GM18526 (cell line): Measurements from ENCODE around the gene NFATC1.

Source experiments
- POLR2A ChIP-seq: IDR thresholded peaks from 3 replicates; pipeline ENCODE4 v1.6.1; 2011; ENCODE audit not compliant: insufficient read length; ENCODE audit errors: extremely low read depth

The NFATC1 gene

DNA sequence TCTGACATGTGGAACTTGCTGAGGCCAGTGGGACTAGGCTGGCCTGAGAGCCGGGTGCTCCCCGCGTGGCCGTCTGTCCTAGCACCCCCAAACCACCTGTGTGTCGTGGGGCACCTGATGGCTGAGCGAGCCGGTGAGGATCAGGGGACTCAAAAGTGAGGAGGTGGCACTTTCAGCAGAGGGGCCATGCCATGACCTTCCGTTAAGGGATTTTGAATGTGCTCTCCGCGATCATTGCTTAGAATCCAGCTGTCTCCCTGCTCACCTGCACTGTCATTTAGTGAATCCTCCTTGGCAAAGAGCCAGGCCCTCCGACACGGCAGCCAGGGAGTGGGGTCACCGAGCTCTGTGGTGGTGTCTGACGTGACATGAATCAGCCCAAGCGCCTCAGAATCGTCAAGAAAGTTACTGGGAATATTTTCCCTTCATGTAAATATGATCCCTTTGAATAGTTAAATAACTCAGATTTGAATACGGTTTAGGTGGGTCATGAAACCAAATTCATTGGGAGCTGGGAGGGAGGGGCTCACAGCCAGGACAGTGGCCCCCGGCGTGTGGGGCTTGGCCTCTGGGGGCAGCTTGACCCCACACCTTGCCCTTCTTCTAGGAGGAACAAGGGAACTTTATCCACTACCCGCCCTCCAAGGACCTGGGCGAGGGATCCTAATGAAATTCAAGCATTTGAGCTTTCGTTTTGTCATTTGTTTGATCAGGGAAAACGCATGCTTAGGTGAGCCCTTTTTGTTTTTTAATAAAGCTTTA, 9.5 kb downstream of the NFATC1 start:
- TF ChIP-seq POLR2A = no peak

- TF ChIP-seq POLR2A = no peak
Measured at GRCh38 chr18:79405781-79406575, 10.2 kb downstream of the NFATC1 start.

DNA sequence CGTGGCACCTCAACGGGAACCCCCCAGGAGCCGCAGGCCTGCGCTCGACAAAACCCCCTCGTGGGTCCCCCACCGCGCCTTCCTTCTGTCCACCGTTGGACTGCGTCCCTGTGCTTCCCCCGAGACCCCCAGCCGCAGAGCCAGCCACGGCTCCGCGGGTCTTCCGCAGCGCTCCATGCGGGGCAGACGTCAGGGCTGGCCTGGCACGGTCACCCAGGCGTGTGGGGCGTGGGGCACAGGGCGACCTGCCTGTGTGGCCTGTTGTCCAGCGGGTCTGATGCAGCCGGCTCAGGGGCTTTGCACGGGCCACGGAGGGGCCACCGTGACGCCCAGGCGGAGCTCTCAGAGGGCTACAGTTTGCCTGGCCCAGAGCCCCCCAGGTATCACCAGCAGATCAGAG, 11.0 kb downstream of the NFATC1 start:
- no peak for TF ChIP-seq POLR2A

GRCh38 chr18:79409313-79409712, 13.6 kb downstream of the NFATC1 start:
- TF ChIP-seq POLR2A = no peak

DNA sequence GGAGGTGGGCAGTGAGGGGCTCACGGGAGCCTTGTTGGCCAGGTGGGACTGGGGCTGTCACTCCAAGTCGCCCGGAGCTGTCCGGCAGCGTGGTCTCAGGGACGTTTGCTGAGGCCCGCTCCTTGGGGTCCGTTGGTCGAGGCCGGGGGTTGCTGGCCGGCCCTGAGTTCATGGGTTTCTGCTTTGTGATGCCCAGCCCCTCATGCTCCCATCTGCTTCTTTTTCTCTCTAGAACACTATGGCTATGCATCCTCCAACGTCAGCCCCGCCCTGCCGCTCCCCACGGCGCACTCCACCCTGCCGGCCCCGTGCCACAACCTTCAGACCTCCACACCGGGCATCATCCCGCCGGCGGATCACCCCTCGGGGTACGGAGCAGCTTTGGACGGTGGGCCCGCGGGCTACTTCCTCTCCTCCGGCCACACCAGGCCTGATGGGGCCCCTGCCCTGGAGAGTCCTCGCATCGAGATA, 14.5 kb downstream of the NFATC1 start:
- TF ChIP-seq POLR2A = no peak

GRCh38 chr18:79410731-79411613, 15.2 kb downstream of the NFATC1 start:
- no peak for TF ChIP-seq POLR2A

GRCh38 chr18:79411614-79412526, 16.1 kb downstream of the NFATC1 start:
- no peak for TF ChIP-seq POLR2A

GRCh38 chr18:79413025-79413424, 17.3 kb downstream of the NFATC1 start:
- no peak for TF ChIP-seq POLR2A

DNA sequence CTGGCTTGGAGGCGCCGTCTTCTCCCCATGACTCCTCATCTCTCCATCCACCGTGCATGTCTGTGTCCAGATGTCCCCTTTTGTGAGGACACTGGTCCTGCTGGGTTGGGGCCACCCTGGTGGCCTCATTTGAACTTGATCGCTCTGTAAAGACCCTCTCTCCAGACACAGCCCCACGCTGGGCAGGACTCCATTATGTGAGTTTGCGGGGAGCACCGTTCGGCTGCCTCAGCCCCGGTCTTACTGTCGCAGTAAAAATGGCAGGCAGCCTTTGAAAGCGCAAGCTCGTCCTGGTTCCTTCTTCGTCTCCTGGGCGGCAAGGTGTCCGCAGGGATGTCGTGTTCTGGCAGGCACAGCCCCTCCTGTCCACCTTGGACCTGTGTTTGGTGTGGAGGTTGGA, 17.7 kb downstream of the NFATC1 start:
- TF ChIP-seq POLR2A = no peak

DNA sequence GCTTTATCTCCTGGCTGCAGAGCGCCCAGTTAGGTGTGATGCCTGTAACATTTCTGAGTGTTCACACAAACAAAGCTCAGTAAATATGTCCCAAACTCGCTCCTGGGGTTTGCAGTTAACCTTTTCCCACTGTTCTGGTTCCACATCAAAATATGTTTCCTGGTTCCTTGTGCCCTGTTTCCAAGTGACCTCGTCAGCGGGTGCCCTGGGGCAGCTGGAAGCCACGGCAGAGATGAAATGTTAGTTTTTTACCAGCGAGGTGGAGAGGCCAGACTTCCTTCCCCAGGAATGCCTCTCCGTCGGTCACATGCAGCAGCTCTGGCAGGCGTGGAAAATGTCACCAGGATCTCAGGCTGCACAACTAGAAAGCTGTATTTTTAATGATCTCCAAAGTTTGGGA, 18.2 kb downstream of the NFATC1 start:
- no peak for TF ChIP-seq POLR2A

DNA sequence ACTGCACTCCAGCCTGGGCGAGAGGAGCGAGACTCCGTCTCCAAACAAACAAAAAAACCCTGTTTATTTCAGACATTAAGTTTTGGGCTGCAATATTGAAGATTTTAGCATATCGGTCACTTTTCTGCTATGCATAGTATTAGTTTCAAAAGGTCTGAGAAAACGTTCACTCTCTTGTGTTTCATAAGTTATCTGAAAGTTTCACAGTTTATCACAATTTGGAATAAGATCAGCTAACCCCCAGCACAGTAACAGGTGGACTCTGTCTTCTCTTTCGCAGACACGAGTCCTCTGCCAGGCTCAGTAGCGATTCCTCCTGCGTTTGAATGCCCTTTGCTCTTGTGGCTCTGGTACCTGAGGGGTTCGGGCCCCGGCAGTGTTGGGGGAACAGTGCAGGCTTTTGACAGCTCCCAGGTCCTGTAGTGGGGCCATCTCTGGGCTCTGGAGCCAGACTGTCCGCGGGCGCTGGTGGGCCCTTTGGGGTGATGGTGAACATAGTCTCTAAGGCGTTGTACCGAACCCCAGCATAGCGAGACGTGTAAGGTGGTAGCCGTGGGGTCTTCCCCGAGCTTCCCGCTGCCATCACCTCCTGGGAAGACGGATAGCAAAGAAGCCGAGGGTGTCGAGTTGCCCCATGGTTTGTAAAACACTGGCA, 20.4 kb downstream of the NFATC1 start:
- TF ChIP-seq POLR2A = no peak

DNA sequence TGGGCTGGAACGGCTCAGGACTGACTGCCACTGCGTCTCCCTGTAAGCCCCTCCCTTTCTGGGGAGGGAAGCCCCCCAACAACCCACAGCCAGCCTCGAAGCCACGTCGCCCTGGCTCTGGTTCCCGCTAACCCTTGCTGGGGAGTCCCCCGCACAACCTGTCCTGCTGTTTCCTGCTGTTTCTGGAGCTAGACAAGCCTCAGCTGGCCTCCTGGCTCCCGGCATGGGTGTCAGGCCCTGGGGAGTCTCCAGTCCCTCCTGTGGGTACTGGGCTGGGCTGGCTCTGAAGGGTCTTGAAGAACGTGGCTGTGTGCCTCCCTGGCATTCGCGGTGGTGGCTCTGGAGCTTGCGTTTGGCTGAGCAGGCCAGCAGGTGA, 20.9 kb downstream of the NFATC1 start:
- TF ChIP-seq POLR2A = no peak

DNA sequence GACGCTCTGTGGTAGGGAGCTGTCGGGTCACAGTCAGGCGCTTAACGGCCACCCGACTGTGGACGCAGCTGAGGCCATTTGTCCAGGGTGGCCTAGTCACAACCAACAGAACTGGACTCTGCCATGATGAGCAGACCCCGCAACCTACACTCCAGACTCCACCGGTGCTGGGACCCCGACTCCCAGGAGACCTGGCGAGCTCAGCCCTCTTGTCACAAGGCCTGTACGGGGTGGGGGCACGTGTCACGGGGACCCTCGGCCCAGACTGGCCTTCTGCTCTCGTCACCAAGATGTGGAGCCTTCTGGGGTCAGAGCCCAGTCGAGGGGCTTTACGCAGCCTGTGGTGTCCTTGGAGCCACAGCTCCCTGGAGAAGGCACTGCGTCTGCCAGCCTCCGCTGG, 22.5 kb downstream of the NFATC1 start:
- no peak for TF ChIP-seq POLR2A

- TF ChIP-seq POLR2A = no peak
Measured at GRCh38 chr18:79418642-79419041, 22.9 kb downstream of the NFATC1 start.
